HG02763 (cell line): Measurements from ENCODE around the gene MSH6.

Experiments used
- ATAC-seq: cut with Tn5 transposase; IDR thresholded peaks from one replicate; pipeline ENCODE4 v1.9.1; 2021; ENCODE audit warnings: mild to moderate bottlenecking, moderate library complexity; ENCODE audit not compliant: unreplicated experiment

Gene MSH6

DNA sequence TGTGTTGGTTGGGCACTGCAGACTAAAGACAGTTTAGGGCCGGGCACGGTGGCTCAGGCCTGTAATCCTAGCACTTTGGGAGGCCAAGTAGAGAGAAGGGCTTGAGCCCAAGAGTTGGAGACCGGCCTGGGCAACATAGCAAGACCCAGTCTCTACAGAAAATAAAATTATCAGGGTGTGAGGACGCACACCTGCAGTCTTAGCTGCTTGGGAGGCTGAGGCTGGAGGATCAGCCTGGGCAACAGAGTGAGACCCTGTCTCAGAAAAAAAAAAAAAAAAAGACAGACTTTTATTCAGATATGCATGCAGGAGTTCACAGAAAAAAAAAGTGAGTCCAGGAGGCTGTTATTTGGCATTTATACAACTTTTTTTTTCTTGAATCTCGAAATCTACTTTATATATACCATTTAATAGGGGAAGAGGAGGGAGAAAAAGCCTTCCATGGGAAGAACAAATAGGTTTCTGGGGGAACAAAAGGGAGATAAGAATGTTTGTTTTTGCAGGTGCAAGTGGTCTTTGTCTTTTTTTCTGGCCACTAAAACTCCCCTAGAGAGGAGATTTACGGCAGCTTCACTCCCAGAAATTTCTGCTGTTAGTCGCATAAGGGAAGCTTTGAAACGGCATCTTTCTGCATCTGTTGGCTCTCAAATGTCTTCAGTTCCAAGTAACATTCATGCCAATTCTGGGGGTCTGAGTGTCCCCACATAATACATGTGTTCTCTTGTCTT, 4.1 kb upstream of the MSH6 start:
- ATAC-seq = no peak

DNA sequence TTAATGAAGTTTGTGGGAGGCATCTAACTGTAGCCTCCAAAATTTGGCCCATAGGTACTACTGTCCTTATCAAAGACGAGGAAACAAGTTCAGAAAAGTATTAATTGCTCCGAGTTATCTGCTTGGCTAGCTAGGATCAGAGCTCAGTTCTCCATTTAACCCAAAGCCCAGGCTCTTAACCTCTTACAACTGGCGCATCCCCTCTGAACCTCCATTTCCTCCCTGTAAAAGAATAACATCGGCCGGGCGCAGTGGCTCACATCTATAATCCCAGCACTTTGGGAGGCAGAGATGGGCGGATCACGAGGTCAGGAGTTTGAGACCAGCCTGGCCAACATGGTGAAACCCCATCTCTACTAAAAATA, 3.5 kb upstream of the MSH6 start:
- ATAC-seq = no peak

DNA sequence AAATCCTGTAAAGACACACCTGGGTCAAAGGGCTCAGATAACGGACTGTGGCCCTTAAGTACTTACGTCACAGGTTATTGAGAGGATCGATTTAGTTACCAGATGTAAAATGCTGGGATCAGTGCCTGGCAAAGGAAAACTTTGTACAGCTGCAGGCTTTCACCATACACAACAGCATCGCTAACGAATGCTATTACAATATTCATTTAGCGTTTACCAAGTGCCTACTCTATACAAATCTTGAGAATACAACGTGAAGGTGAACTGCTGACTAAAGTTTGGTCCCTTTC, 619 bp upstream of the MSH6 start:
- no peak for ATAC-seq

DNA sequence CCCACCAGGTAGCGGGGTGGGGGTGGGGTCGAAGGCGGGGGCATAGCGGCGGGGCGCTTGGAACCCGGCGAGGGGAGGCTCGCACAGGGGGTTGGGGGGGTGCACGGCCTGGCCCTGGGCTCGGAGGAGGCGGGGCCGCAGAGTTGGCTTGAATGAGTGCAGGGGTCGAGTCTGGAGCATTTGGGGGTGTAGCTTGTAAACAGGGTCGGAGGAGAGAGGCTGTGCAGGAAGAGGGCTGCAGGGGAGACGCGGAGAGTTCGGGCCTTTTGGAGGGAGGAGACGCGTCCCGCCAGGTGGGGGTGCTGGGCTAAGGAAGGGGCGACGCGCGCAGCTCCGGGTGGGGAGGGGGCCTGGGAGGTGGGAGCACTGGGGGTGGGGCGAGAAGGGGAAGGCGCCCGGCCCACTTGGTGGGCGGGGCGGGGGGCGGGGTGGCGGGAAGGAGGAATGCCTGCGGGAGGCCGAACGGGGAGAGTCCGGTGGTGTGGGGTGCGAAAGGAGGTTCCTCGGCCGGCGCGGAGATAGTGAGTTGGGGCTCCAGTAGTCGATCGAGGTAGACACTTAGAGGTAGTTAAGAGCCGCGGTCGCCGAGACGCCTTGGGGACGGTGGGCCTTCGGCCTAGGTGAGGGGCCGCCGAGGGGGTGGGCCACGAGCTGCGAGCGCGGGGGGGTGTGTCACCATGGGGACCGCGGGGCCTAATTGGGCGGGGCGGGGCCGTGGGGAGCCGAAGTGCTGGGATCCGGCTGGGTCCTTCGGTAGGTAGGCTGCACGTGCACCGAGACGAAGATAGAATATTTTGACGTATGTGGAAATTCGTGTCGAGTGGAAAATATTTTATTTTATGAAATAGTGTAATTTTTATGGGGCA, 774 bp downstream of the MSH6 start:
- ATAC-seq = peak; percentile 7

- no peak for ATAC-seq
Measured at GRCh38 chr2:47784352-47784851, 1.5 kb downstream of the MSH6 start.

GRCh38 chr2:47785986-47786385, 3.0 kb downstream of the MSH6 start:
- ATAC-seq = no peak

DNA sequence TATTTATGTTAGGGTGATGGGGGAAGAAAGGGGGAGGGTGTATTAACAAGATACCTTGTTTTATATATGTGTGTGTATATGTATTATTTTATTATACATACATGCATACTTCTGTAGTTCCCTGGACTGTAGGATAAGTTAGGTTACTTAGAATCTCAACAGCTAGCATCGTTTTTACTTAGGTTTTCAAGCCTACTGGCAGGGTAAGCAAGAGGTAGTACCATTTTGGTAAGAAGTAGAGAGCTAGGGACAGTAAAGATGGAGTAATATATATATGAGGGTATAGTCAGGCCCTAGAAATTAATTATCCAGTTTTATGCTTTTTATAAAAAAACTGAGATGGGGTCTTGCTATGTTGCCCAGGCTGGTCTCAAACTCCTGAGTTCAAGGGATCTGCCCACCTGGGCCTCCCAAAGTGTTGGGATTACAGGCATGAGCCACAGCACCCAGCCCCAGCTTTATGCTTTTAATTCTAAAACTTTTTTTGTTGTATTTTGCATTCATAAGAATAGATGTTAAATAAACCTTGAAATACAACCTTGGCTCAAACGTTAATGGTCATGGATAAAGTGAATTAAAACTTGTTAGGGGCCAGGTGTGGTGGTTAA, 13.2 kb downstream of the MSH6 start:
- no peak for ATAC-seq

DNA sequence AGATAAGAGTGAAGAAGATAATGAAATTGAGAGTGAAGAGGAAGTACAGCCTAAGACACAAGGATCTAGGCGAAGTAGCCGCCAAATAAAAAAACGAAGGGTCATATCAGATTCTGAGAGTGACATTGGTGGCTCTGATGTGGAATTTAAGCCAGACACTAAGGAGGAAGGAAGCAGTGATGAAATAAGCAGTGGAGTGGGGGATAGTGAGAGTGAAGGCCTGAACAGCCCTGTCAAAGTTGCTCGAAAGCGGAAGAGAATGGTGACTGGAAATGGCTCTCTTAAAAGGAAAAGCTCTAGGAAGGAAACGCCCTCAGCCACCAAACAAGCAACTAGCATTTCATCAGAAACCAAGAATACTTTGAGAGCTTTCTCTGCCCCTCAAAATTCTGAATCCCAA, 15.7 kb downstream of the MSH6 start:
- ATAC-seq = no peak

DNA sequence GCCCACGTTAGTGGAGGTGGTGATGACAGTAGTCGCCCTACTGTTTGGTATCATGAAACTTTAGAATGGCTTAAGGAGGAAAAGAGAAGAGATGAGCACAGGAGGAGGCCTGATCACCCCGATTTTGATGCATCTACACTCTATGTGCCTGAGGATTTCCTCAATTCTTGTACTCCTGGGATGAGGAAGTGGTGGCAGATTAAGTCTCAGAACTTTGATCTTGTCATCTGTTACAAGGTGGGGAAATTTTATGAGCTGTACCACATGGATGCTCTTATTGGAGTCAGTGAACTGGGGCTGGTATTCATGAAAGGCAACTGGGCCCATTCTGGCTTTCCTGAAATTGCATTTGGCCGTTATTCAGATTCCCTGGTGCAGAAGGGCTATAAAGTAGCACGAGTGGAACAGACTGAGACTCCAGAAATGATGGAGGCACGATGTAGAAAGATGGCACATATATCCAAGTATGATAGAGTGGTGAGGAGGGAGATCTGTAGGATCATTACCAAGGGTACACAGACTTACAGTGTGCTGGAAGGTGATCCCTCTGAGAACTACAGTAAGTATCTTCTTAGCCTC, 16.2 kb downstream of the MSH6 start:
- ATAC-seq = no peak

DNA sequence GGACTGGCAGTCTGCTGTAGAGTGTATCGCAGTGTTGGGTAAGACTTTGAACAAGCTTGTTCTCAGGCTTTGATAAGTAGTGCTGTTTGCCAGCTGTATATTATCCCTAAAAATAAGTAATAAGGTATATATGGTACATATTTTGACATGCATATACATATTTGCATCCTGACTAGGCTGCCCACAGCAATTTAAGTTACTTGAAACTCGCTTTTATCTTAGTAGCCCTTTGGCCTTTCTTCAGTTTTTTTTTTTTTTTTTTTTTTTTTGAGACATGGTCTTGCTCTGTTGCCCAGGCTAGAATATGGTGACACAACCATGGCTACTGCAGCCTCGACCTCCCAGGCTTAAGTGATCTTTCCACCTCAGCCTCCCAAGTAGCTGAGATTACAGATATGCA, 18.2 kb downstream of the MSH6 start:
- no peak for ATAC-seq

DNA sequence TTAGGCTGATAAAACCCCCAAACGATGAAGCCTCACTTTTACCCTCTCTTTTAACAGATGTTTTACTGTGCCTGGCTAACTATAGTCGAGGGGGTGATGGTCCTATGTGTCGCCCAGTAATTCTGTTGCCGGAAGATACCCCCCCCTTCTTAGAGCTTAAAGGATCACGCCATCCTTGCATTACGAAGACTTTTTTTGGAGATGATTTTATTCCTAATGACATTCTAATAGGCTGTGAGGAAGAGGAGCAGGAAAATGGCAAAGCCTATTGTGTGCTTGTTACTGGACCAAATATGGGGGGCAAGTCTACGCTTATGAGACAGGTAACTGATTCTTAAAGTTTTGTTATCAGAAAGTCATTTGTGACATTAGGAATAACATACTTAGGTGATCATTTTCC, 20.4 kb downstream of the MSH6 start:
- ATAC-seq = no peak

- no peak for ATAC-seq
Measured at GRCh38 chr2:47803770-47804169, 20.8 kb downstream of the MSH6 start.

GRCh38 chr2:47805850-47806249, 22.9 kb downstream of the MSH6 start:
- no peak for ATAC-seq

GRCh38 chr2:47808614-47809013, 25.7 kb downstream of the MSH6 start:
- ATAC-seq = no peak

GRCh38 chr2:47809903-47810302, 27.0 kb downstream of the MSH6 start:
- ATAC-seq = no peak

GRCh38 chr2:47810850-47811249, 27.9 kb downstream of the MSH6 start:
- no peak for ATAC-seq

DNA sequence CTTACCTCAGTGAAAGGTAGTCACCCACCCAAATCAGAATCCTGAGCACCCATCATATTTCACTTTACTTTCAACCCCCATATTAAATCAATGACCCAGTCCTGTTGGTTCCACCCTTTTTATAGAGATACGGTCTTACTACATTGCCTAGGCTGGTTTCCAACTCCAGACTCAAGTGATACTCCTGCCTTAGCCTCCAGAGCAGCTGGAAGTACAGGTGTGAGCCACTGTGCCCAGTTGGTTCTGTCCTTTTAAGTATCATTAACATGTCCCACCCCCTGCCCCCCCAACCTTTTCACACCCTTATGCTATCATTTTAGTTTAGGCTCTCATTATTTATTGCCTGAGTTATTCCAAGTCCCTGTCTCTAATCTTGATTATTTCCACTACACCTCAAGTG, 28.7 kb downstream of the MSH6 start:
- no peak for ATAC-seq

- ATAC-seq = no peak
Measured at GRCh38 chr2:47815764-47816163, 32.8 kb downstream of the MSH6 start.

- ATAC-seq = no peak
Measured at GRCh38 chr2:47818777-47819176, 35.8 kb downstream of the MSH6 start.

- ATAC-seq = no peak
Measured at GRCh38 chr2:47819834-47820233, 36.9 kb downstream of the MSH6 start.

DNA sequence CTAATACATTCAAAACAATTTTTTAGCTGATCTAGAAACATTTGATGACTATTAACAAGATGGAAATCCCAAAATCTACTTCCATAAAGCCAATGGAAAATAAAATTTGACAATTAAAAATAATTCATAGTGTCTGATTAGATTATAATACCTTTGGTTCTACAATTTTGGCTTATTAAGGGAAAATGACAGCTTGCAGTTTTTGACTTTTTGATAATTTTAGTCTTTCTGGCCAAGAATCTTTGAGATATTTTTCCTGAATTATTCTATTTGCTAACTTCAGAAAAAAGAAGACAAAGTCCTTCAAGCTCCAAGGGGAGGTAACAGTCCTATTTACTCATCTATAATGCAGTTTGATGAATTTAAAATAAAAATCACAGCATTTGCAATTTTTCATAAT, 39.6 kb downstream of the MSH6 start:
- no peak for ATAC-seq

- peak; percentile 75 for ATAC-seq
Measured at GRCh38 chr2:47833516-47833968, 50.6 kb downstream of the MSH6 start.
